PFSK-1 (cell line): Measurements from ENCODE around the gene LONP2.

ENCODE experiments used
- POLR2AphosphoS5 ChIP-seq: IDR thresholded peaks from 2 replicates; pipeline ENCODE4 v1.6.1; 2012; ENCODE audit warnings: low read depth, mild to moderate bottlenecking, control low read depth, low read length, moderate library complexity
- REST ChIP-seq, 2 experiments: IDR thresholded peaks; 2 replicates each; pipeline versions ENCODE4 v1.6.1 to v1.8.0; 2011 to 2012; ENCODE audit warnings: low read depth in 2 of 2, low read length in 2 of 2, control low read depth in 1 of 2, inconsistent platforms in 1 of 2, mild to moderate bottlenecking in 1 of 2, moderate library complexity in 1 of 2; ENCODE audit not compliant: insufficient read depth in 1 of 2
- TAF1 ChIP-seq: IDR thresholded peaks from 2 replicates; pipeline ENCODE4 v1.6.1; 2012; ENCODE audit warnings: low read length, control low read depth, borderline replicate concordance; ENCODE audit not compliant: insufficient read depth

- no peak for TF ChIP-seq POLR2AphosphoS5
- TF ChIP-seq REST (IDR thresholded peaks at IDR 0.05; ENCODE audit: insufficient read depth in 1 of 2, low read depth in 2 of 2, low read length in 2 of 2) = no peak
- TF ChIP-seq TAF1 = no peak
Measured at GRCh38 chr16:48405153-48405552, 161.1 kb downstream of the LONP2 start.
